Heart right ventricle (tissue), 16 donors: ENCODE results near the gene P3H2. TPM values are rescaled to one million over a fixed set of nuclear protein-coding genes. Genes with fewer than 3 reads are reported as not detected.

Source experiments
- ATAC-seq, 8 donors: fragments of 200-7000 bp; cut with Tn5 transposase; one replicate each; pipeline ENCODE4 v1.9.1; 2020; ENCODE audit warnings: mild to moderate bottlenecking in 8 of 8, moderate library complexity in 8 of 8, moderate number of reproducible peaks in 1 of 8
- DNase-seq, 2 donors: peaks; one replicate each; pipeline ENCODE4 v3.0.0-alpha.2; 2020
- H3K27ac ChIP-seq, 10 donors: fragments of 200-600 bp; sonication (generic) in 2 of 10; one replicate each; pipeline versions ENCODE4 v1.5.0 to v1.8.0; 2020 to 2022; ENCODE audit warnings: mild to moderate bottlenecking in 3 of 10
- H3K27me3 ChIP-seq, 7 donors: fragments of 200-600 bp; one replicate each; pipeline ENCODE4 v1.8.0; 2021 to 2022; ENCODE audit warnings: mild to moderate bottlenecking in 2 of 7
- H3K36me3 ChIP-seq, 9 donors: fragments of 200-600 bp; sonication (generic) in 1 of 9; one replicate each; pipeline versions ENCODE4 v1.5.0 to v1.8.0; 2020 to 2022; ENCODE audit warnings: mild to moderate bottlenecking in 2 of 9
- H3K4me1 ChIP-seq, 9 donors: fragments of 200-600 bp; sonication (generic) in 1 of 9; one replicate each; pipeline versions ENCODE4 v1.5.0 to v1.8.0; 2020 to 2022; ENCODE audit warnings: mild to moderate bottlenecking in 4 of 9
- H3K4me3 ChIP-seq, 10 donors: fragments of 200-600 bp; sonication (generic) in 2 of 10; one replicate each; pipeline versions ENCODE4 v1.5.0 to v1.8.0; 2020 to 2022; ENCODE audit warnings: mild to moderate bottlenecking in 7 of 10, moderate library complexity in 2 of 10
- H3K9me3 ChIP-seq, 11 donors: fragments of 200-600 bp in 10 of 11; sonication (generic) in 2 of 11; one replicate each; pipeline versions ENCODE4 v1.5.0 to v1.8.0; 2013 to 2022; ENCODE audit warnings: mild to moderate bottlenecking in 2 of 11, control low read depth in 1 of 11, moderate library complexity in 1 of 11
- CTCF ChIP-seq, 9 donors: fragments of 200-600 bp; sonication (generic) in 2 of 9; IDR thresholded peaks; one replicate each; pipeline versions ENCODE4 v1.5.0 to v1.8.0; 2021 to 2022; ENCODE audit warnings: antibody characterized with exemption in 9 of 9, mild to moderate bottlenecking in 5 of 9, moderate library complexity in 1 of 9
- WGBS, 2 donors: extraction: QIAGEN DNeasy Blood & Tissue Kit; methylation state at CpG; one replicate each; pipeline ENCODE4 v1.1.7; 2013; ENCODE audit warnings: inconsistent platforms in 1 of 2; 5-methylcytosine and 5-hydroxymethylcytosine counted together
- intact Hi-C, 10 donors: fragments of 100-400 bp; cut with DNase I; formaldehyde crosslinking; loops; one replicate each; pipeline versions ENCODE4 v1.11.1 to v1.14.2; 2022
- polyA plus RNA-seq, 2 donors: library from polyadenylated mRNA; stranded (reverse); fragments of 200-250 nt; gene quantifications; one replicate each; pipeline ENCODE4 v1.2.3, GENCODE V29; 2013
- total RNA-seq, 10 donors: library from RNA; stranded (reverse); fragmentation: NEBNext Ultra II Directional in 3 of 10; extraction: Animal tissue kit (Norgen Biotek cat#: 25700) in 3 of 10; gene quantifications; one replicate each; pipeline versions ENCODE4 v1.2.1 to v1.2.4, GENCODE V29; 2021 to 2023
- donor health status: Arrhythmogenic right ventricular cardiomyopathy.
- donor health status: ischemic (EF 13 %, LVEDD 7.1; RV severe dilation, severe dysfunction).
- donor health status: healthy with polysubstance abuse.
- donor health status: DM: no; HTN: yes; CAD: no.
- donor health status: DM: no; HTN: no; CAD: no.
- donor health status: ischemic (EF 25% LVEDD 6.9; RV normal size, moderate dysfunction).
- donor health status: ischemic (EF 25% LVEDD 5.7; RV mildly dilated, moderate dysfunction).
- donor health status: healthy.
- donor health status: DM: yes; HTN: yes; CAD: no.
- donor health status: Ischemic cardiomyopathy.
- donor health status: ischemic (EF 35%, LVEDD 5.7; RV mildly dilated, moderate dysfunction).
- donor health status: nonischemic (EF 11% LVEDD 7.7; RV severe dilation, severe dysfunction).
- donor health status: DM: yes; HTN: yes; CAD: no.
- donor health status: PGD.
- donor health status: ischemic (EF 29% LVEDD 5.4; RV normal size, mild dysfunction).
- donor health status: nonischemic (EF 23%, LVEDD 6.1; RV moderate dilation, normal function).

P3H2 gene
- total and polyA plus RNA-seq, 12 donors: 0.49 to 28.8 (median 3.5) TPM

DNA sequence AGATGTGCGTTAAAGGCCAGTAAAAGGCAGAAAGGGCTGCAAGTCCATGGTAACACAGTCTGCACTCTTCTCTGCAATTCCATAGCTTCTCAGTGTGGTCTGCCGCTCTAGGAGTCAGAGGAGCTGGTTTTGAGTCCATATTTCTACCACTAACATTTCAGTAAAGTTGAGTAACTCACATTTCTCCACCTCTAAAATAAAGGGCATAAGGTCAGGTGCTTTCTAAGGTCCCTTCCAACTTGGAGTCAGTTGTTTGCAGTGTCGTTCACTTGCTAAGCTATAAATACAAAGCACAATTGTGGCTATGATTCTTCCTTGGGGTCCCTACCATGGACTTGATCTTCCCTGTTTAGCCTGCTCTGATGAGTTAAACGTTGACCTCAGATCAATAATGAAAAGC is 171.1 kb downstream of the P3H2 start:
- no peak for DNase-seq
- Histone ChIP-seq H3K4me3 (no peak overlapping the region), H3K4me1 (no peaks in the 10 kb centered on the region), H3K27ac (no peak overlapping the region), H3K9me3 (no peaks in the 10 kb centered on the region), H3K36me3 (no peaks in the 10 kb centered on the region), H3K27me3 (peaks cover 0 to 31% (median 4%) of the 10 kb centered on the region in 7 donors)
- intact Hi-C loops: loop anchor here in 9 of 10 donors (2.0 to 5.0 kb wide), 2 partner anchors 677 to 679 kb away; no protein-coding TSS in a partner anchor
- ATAC-seq: no peak
- no peak for TF ChIP-seq CTCF (IDR thresholded peaks at IDR 0.05)
- 82 to 83% methylated on average over 4 of the region's 4 CpGs for WGBS, 2 donors

DNA sequence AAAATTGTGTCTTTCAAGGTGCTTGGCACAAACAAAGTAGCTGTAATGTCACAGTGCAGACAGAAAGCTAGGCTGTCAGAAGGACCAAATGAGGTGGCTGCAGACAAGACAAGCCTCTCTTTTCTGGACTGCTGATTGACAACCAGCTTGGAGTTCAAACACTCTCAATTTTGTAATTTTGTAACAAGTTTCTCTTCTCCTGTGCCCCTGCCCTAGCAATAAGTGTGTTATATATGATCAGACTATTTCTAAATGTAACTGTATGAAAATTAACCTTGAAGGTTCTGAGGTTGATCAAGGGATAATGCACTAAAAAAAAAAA is 172.0 kb downstream of the P3H2 start:
- DNase-seq (no peak), ATAC-seq (no peak)
- no peaks in the 10 kb centered on the region for H3K9me3 ChIP-seq
- H3K4me1 ChIP-seq: no peaks in the 10 kb centered on the region
- no peaks in the 10 kb centered on the region for H3K36me3 ChIP-seq
- intact Hi-C loops: loop anchor here in 9 of 10 donors (2.0 to 5.0 kb wide), 2 partner anchors 676 to 678 kb away; no protein-coding TSS in a partner anchor
- no peak overlapping the region for H3K4me3 ChIP-seq
- peaks cover 0 to 33% (median 4%) of the 10 kb centered on the region in 7 donors for H3K27me3 ChIP-seq
- H3K27ac ChIP-seq: no peak overlapping the region
- no peak for TF ChIP-seq CTCF (IDR thresholded peaks at IDR 0.05)

DNA sequence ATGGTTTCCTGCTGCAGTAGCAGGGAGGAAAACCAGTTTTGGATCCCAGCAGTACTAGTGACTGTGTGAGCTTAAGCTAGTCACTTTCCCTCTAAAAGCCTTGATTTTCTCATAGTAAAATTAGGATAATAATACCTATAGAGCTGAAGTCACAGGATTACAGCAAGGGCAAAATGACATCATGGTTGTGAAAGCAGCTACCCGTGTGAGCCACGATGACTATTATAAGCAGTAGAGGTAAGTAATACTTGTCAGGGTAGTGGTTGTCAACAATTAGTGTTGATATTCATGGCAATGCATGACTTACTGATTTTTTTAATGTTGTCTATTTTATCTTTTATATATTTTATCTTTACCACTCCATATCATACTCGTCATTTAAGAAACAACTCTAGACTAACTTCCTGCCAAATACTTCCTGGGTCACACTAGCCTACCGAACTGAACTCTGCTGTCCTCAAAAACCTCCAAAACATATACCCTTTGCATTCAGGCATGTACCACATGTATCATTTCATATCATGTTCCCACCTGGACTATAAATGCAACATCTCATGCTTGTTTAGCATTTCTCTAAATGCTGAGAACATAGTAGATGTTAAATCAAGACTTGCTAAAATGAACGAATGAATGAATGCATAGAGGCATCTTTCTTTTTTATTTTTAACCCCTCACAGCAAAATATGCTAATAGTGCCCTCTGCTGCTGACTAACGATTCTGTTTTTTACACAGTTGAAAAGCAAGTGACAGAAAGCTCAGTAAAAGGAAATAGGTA is 172.6 kb downstream of the P3H2 start:
- H3K27ac ChIP-seq: no peak overlapping the region
- WGBS, 2 donors: 37 to 42% methylated on average over 6 of the region's 6 CpGs
- DNase-seq (no peak), ATAC-seq (no peak)
- H3K36me3 ChIP-seq: no peaks in the 10 kb centered on the region
- H3K9me3 ChIP-seq: no peaks in the 10 kb centered on the region
- intact Hi-C loops: loop anchor here in 9 of 10 donors (2.0 to 5.0 kb wide), 2 partner anchors 676 to 677 kb away; no protein-coding TSS in a partner anchor
- H3K4me3 ChIP-seq: no peak overlapping the region
- peaks cover 0 to 33% (median 4%) of the 10 kb centered on the region in 7 donors for H3K27me3 ChIP-seq
- peak; percentile 15 to 66 (median 56) for TF ChIP-seq CTCF (IDR thresholded peaks at IDR 0.05)
- H3K4me1 ChIP-seq: no peaks in the 10 kb centered on the region

- Histone ChIP-seq H3K4me1 (no peaks in the 10 kb centered on the region), H3K27ac (no peak overlapping the region), H3K4me3 (no peak overlapping the region), H3K9me3 (no peaks in the 10 kb centered on the region), H3K27me3 (peaks cover 0 to 28% (median 4%) of the 10 kb centered on the region in 7 donors), H3K36me3 (no peaks in the 10 kb centered on the region)
- intact Hi-C loops: loop anchor here in 6 of 10 donors (5.0 kb wide), 1 partner anchor 675 kb away; no protein-coding TSS in a partner anchor
- DNase-seq (no peak), ATAC-seq (no peak)
- 40 to 56% methylated on average over 4 of the region's 4 CpGs for WGBS, 2 donors
- no peak for TF ChIP-seq CTCF (IDR thresholded peaks at IDR 0.05)
These were observed 173.6 kb downstream of the P3H2 start for GRCh38 chr3:189947068-189947467.
